ENCODE data around the gene LPCAT4.

Gene LPCAT4

GRCh38 chr15:34364041-34364440, 3.0 kb downstream of the LPCAT4 start:
- DNase-seq (ENCODE audit: low spot score), result no peak
- no peak for TF ChIP-seq CTCF (IDR thresholded peaks at IDR 0.05; ENCODE audit: extremely low read depth, missing control alignments)

- no peak for DNase-seq (ENCODE audit: low spot score)
These were observed 4.8 kb downstream of the LPCAT4 start for GRCh38 chr15:34362047-34362773.

GRCh38 chr15:34361278-34361677, 5.7 kb downstream of the LPCAT4 start:
- DNase-seq (ENCODE audit: low spot score), result no peak

More at GRCh38 chr15:34362047-34362773, 4.8 kb downstream of the LPCAT4 start:
- TF ChIP-seq CTCF (IDR thresholded peaks at IDR 0.05; ENCODE audit: extremely low read depth, missing control alignments), result no peak

GRCh38 chr15:34360298-34360697, 6.7 kb downstream of the LPCAT4 start:
- DNase-seq (ENCODE audit: low spot score), result no peak
- no peak for TF ChIP-seq CTCF (IDR thresholded peaks at IDR 0.05; ENCODE audit: extremely low read depth, missing control alignments)

More at GRCh38 chr15:34361278-34361677, 5.7 kb downstream of the LPCAT4 start:
- TF ChIP-seq CTCF (IDR thresholded peaks at IDR 0.05; ENCODE audit: extremely low read depth, missing control alignments), result no peak

GRCh38 chr15:34359416-34359815, 7.6 kb downstream of the LPCAT4 start:
- no peak for TF ChIP-seq CTCF (IDR thresholded peaks at IDR 0.05; ENCODE audit: extremely low read depth, missing control alignments)
- no peak for DNase-seq (ENCODE audit: low spot score)

- no peak for TF ChIP-seq CTCF (IDR thresholded peaks at IDR 0.05; ENCODE audit: extremely low read depth, missing control alignments)
These were observed 8.0 kb downstream of the LPCAT4 start for GRCh38 chr15:34358948-34359347.

GRCh38 chr15:34358367-34358766, 8.6 kb downstream of the LPCAT4 start:
- DNase-seq (ENCODE audit: low spot score), result no peak
- TF ChIP-seq CTCF (IDR thresholded peaks at IDR 0.05; ENCODE audit: extremely low read depth, missing control alignments), result no peak

More at GRCh38 chr15:34358948-34359347, 8.0 kb downstream of the LPCAT4 start:
- no peak for DNase-seq (ENCODE audit: low spot score)
